Endothelial cell of hepatic sinusoid (primary cell): ENCODE results near the gene HDAC5.
"Not testable (repeated sequence)": the region's sequence is repeated elsewhere in the genome, so short reads cannot be mapped to it uniquely, and the experiment has no call there.

Experiments
- in situ Hi-C: cut with HindIII; loops from 2 replicates; pipeline ENCODE4 v1.10.0; 2017; ENCODE audit warnings: low sequenced_read_pairs

The HDAC5 gene

DNA sequence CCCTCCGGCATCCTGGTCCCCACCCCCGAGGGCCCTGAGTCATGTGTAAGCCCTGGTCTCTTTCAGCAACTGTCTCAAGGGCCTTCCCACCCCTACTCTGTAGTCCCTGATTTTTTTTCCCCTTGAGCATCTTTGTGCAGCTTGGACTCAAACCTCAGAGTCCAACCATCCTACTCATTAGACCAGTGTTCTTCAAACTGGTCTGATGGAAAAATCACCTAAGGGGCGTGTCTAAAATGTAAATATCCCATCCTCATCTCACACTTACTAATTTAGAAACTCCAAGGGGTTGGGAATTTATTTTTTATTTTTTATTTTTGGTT, 52.3 kb downstream of the HDAC5 start:
- in situ Hi-C loops = no loop called here

DNA sequence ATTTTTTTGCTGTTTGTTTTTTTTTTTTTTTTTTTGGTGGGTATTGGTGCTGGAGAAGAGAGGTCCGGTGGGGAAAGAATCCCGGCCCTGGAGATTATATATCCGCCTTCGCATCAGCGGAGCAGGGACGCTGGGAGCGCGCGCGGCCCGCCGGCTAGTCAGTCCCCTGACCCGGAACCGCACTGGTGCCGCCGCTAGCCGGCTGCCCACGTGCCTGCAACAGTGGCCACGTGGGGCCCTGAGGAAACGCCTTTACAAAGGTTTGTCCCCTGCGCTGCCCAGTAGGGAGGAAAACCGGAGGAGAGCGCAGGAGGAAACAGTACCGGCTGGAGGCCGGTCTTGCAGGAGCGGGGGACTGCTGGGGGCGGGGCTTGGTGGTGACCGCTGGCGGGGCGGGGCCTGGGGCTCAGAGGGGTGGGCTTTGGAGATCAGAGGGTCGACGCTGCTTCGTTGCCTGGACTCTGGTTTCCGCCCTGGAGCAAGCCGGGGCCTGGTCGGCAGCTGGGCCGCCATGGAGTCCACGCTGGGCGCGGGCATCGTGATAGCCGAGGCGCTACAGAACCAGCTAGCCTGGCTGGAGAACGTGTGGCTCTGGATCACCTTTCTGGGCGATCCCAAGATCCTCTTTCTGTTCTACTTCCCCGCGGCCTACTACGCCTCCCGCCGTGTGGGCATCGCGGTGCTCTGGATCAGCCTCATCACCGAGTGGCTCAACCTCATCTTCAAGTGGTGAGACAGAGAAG, 52.8 kb downstream of the HDAC5 start, which contains the start of gene G6PC3:
TSS of gene G6PC3 (plus strand) at position 281 of the 743 bp plus-strand sequence. CDS start at position 512, 231 bp downstream.
- in situ Hi-C loops = no loop called here

DNA sequence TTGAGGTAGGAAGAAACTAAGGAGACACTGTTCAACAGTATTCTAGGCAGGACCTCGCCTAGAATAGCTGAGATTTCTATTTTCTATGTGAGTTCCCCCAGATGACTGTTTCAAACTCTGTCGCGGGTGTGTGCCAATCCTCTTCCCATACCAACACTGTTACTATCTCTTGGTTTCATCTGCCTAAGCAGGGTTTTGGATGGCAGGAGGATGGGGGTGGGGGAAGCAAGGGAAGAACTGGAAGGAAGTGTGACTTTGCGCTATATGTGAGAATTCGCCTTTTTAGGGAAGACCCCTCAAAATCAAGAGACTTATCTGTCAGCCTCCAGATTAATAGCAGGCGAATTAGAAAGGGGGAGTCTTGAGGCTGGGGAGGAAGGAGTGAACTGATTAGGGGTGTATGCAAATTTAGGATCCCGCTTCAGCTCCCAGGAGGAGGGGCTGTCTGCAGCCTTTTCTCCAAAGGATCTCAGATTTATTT, 53.4 kb downstream of the HDAC5 start:
- in situ Hi-C loops = no loop called here

DNA sequence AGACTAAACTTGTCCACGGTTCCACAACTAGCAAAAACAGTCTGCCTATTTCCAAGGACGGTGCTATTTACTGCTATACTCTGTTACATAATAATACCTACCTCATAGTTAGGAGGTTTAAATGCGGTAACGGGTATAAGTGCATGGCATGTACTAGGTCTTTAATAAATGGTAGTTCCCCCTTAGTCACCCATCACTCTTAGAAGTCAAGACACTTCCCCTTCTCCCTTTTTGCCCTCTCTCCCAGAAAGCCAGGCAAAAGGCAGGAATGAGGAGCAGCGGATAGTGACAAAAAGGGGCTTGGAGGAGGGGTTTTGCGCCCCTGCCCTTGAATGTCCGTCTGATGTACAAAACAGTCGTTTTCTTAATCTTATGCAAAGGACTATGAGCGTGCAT, 55.9 kb downstream of the HDAC5 start:
- in situ Hi-C loops = no loop called here

DNA sequence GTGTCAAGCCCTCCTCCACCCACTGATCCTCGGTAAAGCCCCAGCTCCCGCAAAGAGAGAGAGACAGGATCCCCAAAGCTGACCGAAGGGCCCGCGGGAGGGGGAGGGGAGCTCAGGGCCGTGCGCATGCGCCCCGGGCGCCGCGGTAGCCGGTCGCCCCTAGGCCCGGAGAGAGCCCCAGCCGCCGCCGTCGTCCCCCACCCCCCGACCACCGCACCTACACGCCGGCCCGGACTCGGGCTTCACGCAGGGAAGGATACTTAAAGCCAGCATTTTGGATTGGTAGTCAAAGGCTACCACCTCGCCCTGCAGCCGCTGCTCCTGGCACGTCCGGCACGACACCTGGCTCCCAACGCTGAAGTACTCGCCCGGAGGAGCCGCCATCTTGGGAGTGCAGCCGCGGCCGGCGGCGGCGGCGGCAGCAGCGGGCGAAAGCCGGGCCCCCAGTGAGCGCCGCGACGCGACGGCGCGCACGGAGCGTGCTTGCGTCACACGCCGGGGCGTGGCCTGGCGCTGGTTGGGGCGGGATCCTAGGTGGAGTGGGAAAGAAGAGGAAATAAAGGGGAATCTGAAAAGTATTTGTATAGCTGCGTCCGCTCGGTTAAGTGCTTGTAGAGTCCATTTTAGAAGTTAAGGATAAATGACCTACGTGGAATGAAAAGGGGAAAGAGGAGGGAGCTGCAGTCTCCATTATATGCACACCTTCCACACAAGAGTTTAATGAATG, 57.1 kb downstream of the HDAC5 start, which contains the start of gene LSM12:
TSS of gene LSM12 (minus strand) at position 468 of the 727 bp plus-strand sequence. CDS start at position 384, 84 bp downstream.
- in situ Hi-C loops = no loop called here

DNA sequence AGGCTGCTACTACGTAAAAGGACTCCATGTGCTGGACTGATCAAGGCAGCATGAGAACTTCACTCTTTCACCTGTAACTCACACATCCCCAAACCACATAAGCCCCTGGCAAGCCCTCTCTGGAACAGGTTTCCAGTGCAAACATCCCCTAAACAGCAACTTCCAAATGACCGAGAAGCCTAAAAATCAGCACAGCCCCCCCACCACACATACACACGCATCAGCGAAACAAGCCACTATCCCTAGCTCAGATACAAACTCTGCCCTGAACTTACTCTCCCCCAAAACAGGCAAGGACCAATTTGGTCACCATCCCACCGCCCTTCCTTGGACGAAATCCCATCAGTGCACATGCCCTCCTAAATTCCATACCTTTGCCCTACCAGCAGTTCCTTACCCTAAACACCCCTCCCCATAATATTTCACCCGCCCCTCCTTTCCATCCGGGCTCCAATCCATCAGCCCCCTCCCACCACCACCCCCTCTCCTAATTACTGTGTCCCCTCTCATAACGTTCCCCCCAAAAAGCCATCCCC, 57.7 kb downstream of the HDAC5 start:
- in situ Hi-C loops = no loop called here

DNA sequence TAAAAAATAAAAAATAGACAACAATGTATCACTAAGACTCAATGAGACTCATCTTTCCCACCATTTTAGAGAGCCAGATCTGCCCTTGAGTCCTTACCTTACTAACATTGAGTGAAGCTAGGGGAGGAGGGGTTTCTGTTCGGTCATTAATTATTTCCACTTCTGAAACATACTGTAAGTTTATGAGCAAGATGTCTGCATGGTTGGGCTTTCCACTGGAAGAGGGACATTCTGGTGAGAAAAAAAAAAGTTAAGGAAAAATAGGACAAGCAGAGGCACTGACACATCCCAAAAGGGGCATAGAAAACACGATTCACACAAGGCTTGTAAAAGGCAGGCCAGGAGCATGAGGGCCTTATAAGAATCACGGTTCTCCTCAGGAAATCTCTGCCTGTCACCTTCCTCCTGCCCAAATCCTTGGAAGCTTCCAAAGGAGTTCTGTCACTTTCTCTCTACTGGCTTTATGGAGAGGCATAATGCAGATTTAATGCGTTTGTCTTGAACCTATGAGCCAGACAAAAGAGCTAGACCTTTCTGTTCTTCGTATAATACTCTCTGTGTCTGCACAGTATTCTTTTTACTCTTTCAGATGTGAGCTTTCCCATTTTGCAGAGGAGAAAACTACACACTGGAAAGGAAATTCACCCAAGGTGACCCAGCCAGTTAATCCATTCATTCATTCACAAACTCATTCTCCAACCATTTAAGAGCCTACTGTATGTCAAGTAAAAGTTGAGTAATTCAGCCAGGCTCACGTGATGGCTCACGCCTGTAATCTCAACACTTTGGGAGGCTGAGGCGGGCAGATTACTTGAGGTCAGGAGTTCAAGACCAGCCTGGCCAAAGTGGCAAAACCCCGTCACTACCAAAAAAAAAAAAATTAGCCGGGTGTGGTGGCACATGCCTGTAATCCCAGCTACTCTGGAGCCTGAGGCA, 59.5 kb downstream of the HDAC5 start:
- in situ Hi-C loops = loop anchor here (5.0 kb wide), 1 partner anchor 33 kb away; no protein-coding TSS in a partner anchor

DNA sequence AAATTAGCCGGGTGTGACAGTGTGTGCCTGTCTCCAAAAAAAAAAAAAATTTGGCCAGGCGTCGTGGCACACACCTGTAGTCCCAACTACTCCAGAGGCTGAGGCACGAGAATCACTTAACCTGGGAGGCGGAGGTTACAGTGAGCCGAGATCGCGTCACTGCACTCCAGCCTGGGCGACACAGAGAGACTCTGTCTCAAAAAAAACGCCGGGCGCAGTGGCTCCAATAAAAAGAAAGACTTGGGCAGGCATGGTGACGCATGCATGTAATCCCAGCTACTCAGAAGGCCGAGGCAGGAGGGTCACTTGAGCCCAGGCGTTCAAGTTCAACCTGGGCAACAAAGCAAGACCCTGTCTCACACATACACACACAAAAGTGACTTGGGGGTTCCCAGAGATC, 60.6 kb downstream of the HDAC5 start:
- in situ Hi-C loops = loop anchor here (5.0 kb wide), 1 partner anchor 34 kb away; no protein-coding TSS in a partner anchor

DNA sequence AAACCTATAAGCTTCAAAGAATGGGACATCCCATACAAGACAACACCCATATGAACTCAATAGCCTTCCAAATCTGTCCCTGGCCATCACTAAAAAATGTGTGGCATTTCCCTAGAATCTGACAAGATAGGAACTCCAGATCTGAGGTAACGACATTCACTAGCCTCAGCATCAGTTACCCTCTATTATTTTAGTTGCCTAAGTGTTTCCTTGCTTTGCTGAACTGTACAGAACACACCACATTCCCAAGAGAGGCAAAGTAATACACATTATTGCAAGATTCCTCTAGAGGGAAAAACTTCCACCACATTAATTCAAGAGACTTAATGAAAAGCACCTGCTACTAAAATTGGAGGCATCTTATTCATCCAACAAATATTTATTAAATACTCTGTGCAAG, 62.0 kb downstream of the HDAC5 start:
- in situ Hi-C loops = loop anchor here (5.0 kb wide), 1 partner anchor 36 kb away; no protein-coding TSS in a partner anchor

DNA sequence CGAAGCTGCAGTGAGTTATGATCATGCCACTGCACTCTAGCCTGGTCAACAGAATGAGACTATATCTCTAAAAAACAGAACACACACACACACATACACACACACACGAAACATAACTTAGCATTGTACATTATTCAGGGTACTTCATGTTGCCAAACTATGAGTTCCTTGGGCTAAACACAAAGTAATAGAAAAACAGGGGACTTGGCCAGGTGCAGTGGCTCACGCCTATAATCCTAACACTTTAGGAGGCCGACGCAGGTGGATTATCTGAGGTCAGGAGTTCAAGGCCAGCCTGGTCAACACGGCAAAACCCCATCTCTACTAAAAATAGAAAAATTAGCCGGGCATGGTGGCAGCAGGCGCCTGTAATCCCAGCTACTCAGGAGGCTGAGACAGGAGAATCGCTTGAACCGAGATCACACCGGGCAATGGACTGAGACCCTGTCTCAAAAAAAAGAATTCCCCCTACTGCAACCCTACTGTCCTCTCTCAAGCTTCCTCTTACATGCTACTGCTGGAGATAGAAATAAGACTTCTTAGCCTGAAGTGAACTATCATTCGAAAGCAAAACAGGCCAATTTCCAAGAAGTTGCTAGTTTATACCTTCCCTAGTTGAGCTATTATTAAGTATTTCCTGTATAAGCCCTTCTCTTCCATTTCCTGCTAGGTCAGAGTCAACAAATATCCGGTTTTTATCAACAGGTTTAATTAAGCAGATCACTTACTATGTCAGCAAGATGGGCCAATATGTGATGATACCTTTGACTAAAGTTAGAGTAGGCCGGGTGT, 64.1 kb downstream of the HDAC5 start:
- in situ Hi-C loops = no loop called here

DNA sequence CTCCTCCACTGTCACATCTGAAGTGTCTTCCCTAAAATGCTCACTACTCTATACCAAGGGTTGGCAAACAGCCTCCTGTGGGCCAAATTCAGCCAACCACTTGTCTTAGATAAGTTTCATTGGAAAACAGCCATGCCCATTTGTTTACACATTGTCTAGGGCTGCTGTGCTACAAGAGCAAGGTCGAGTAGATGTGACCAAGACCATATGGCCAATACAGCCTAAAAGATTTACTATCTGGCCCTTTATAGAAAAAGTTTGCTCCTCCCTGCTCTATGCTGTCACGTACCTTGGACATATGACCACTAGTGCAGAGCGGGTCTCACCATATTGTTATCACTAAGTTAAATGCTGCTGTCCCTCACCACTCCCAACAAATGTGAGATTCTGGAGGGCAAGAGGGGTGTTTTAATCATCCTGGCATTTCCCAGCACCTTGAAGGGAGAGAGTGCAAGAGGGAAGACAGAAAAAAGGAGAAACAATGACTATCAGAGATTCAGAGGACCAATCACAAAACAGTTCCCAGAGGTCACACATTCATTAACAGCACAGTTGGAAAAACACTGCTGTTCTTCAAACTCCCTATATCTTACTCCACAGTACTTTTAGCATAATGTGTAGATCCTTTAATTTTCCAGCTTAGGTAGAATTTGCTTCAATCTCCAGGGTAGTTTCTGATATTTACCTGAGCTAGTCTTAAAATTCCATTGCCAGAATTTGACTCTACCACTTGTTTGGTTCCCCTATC, 70.1 kb downstream of the HDAC5 start:
- in situ Hi-C loops = no loop called here

DNA sequence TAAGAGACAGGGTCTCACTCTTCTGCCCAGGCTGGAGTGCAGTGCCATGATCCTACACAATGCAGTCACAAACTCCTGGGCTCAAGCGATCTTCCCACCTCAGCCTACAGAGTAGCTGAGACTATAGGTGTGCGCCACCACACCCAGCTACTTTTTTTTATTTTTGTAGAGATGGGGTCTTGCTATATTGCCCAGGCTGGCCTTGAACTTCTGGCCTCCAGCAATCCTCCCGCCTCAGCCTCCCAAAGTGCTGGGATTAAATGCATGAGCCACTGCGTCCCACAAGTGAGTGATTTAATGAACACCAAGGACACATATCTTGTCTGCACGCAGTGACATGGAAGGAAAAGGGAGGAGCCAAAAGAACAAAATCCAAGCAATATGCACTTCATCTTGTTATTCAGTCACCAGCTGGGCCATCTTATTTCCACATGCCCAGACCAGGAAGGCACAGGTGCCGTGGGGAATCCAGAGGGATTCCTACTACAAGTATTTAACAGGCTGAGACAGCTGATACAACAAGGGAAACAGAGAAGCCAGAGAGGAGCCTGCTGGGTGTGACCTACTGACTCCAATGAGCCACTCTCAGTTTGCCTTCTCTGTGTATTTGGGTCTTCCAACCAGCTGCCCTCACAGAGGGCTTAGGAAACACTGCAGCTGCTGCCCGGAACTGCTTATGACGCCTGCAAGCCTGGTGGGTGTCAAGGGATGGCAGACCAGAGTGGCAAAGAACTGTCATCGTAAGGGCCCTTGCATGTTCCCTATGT, 74.0 kb downstream of the HDAC5 start:
- in situ Hi-C loops = no loop called here

DNA sequence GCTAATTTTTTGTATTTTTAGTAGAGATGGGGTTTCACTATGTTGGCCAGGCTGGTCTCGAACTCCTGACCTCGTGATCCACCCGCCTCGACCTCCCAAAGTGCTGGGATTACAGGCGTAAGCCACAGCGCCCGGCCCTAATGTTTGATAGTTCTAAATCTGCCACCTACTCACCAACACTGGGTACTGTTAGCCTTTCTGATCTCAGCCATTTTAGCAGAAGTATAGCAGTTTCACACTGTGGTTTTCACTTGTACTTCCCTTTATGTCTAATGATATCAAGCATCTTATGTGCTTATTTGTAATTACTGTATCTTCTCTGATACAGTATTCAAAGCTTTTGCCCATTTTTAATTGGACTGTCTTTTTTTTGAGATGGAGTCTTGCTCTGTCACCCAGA, 76.5 kb downstream of the HDAC5 start:
- in situ Hi-C loops = not testable (repeated sequence)

DNA sequence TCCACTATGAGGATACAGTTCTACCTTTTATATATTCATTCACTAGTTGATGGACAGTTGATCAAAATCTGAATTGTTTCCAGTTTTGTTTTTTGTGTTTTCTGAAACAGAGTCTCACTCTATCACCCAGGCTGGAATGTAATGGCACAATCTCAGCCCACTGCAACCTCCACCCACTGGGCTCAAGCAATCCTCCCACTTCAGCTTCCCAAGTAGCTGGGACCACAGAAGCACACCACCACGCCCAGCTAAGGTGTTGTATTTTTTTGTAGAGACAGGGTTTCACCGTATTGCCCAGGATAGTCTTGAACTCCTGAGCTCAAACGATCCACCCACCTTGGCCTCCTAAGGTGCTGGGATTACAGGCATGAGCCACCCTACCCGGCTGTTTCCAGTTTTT, 78.0 kb downstream of the HDAC5 start:
- in situ Hi-C loops = no loop called here

DNA sequence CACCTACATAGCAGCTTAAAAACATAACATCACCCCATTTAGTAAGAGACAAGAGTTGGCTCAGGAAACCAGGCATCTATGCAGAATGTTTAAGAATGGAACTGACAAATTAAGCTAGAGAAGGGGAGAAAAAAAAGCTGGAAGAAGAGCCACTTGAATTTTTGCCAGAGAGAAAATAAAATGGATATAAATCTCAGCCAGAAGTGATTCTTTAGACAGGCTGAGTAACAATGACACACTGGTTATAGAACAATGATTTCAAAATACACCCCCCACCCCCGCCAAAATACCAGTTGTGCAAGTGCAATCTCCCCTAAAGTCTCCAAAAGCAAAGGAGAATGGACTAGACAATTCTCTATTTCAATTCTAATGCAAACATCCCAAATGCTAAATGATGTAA, 79.4 kb downstream of the HDAC5 start:
- in situ Hi-C loops = no loop called here

DNA sequence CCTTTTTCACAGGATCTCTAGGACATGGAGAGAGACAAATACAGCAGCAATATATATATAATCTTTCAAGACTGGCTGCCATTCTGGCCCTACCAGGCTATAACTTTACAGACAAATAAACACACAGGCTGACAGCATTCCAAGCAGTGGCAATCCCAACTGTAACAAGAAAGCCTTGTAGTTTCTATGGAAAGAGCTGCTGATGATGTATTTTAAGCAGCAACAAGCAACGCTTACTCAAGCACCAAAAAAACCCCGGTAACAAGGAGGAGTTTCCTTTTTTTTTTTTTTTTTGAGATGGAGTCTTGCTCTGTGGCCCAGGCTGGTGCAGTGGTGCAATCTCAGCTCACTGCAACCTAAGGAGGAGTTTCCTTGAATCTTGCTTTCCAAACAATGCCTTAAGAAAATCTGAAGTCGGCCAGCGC, 80.2 kb downstream of the HDAC5 start:
- in situ Hi-C loops = no loop called here

DNA sequence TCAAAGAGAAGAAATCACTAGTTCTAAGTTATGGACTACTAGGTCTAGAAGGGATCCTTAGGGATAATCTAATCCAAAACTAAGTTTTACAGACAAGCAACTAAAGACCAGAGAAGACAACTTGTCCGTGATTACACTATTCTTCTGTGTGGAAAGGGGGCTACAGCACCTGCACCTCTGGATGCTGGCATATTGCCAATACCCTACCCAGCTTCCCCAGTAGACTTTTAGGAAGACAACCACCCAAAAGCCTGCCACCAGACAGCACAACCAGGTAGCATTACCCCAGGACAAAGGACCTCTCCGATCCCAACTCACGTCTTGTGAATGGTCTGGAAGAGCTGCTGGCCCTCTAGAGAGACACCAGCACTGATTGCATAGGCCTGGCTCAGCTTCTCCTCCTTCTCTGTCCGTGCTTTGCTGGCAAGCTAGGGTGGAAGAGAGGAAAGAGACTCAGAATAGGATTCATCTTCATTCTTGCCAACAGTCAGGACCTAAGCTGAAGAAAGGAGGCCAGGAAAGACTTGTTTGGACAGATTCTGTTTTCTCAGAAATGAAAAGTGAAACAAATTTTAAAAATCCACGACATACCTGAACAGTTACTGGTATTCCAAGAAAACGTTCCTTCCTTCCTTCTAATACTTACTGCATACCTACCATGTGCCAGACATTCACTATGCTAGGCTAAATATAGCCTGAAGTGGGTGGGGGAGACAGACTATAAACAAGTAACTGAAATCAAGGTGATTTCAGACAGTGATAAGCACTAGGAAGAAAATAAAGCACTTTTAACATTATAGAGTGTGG, 83.4 kb downstream of the HDAC5 start:
- in situ Hi-C loops = no loop called here

DNA sequence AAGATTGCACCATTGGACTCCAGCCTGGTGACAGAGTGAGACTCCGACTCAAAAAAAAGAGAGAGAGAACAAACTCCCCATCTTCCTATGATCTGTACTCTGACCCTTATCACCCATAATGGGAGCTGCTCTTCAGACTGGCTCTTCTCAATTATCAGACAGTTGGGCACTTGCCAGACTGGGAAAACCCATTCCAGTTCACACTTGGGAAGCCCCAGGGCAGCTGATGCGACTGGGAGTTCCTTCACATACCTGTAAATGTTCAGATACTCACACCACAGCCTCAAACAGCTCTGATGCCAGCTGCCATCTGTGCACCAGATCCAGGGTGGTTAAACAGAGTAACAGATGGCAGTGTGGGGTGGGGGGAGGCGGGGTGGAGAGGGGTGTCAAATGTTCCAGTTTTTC, 84.8 kb downstream of the HDAC5 start:
- in situ Hi-C loops = no loop called here
